Thyroid gland (tissue), 4 donors: ENCODE results near the gene SUSD5. TPM values are rescaled to one million over a fixed set of nuclear protein-coding genes. Genes with fewer than 3 reads are reported as not detected.

ENCODE experiments used
- DNase-seq, 2 donors: peaks; one replicate each; pipeline ENCODE4 v3.0.0-alpha.2; 2019
- H3K27ac ChIP-seq, 3 donors: fragments of 200-600 bp; sonication (generic); 1 replicate in 2 of 3; 2 replicates in 1 of 3; pipeline ENCODE4 v1.5.1; 2016 to 2019; ENCODE audit warnings: mild to moderate bottlenecking in 1 of 3, moderate library complexity in 1 of 3
- H3K27me3 ChIP-seq: fragments of 200-600 bp; sonication (generic); one replicate; pipeline ENCODE4 v1.5.1; 2019
- H3K36me3 ChIP-seq, 2 donors: fragments of 200-600 bp; sonication (generic); one replicate each; pipeline ENCODE4 v1.5.1; 2016 to 2019
- H3K4me1 ChIP-seq, 2 donors: fragments of 200-600 bp; sonication (generic); one replicate each; pipeline ENCODE4 v1.5.1; 2017 to 2019
- H3K4me3 ChIP-seq, 3 donors: fragments of 200-600 bp; sonication (generic); replicated peaks in 1 of 3; 1 replicate in 2 of 3; 2 replicates in 1 of 3; pipeline ENCODE4 v1.5.1; 2016; ENCODE audit warnings: mild to moderate bottlenecking in 1 of 3
- H3K9me3 ChIP-seq: fragments of 200-600 bp; sonication (generic); one replicate; pipeline ENCODE4 v1.5.1; 2017
- CTCF ChIP-seq, 6 experiments: fragments of 200-600 bp in 3 of 6; fragments of 450-650 bp in 3 of 6; sonication (generic) in 3 of 6; IDR thresholded peaks; one replicate each; pipeline ENCODE4 v1.5.1; 2016 to 2019; ENCODE audit warnings: antibody characterized with exemption in 6 of 6, mild to moderate bottlenecking in 2 of 6, inconsistent platforms in 1 of 6, moderate library complexity in 1 of 6
- POLR2A ChIP-seq, 2 donors: fragments of 450-650 bp; IDR thresholded peaks; one replicate each; pipeline ENCODE4 v1.6.1; 2017; ENCODE audit warnings: antibody characterized with exemption in 2 of 2, mild to moderate bottlenecking in 2 of 2, moderate library complexity in 1 of 2
- WGBS, 2 donors: methylation state at CpG; one replicate each; pipeline ENCODE4 v1.1.5; 2017; 5-methylcytosine and 5-hydroxymethylcytosine counted together
- intact Hi-C: fragments of 100-400 bp; cut with DNase I; formaldehyde crosslinking; loops from one replicate; pipeline ENCODE4 v1.15.1; 2023
- total RNA-seq, 4 donors: library from RNA; depleted of rRNA; stranded (reverse); fragments of >200 nt; gene quantifications; one replicate each; pipeline ENCODE4 v1.2.3, GENCODE V29; 2016

SUSD5 gene
- total RNA-seq, 4 donors from 2014 or later, result 2.3 to 9.6 (median 2.8) TPM

GRCh38 chr3:33137691-33138090, 80.9 kb downstream of the SUSD5 start:
- 89 to 91% methylated on average over 1 of the region's 1 CpG for WGBS, 2 donors
- no peak for DNase-seq
- Histone ChIP-seq H3K36me3 (peaks cover 34 to 39% of the 10 kb centered on the region in 2 donors), H3K27me3 (no peaks in the 10 kb centered on the region), H3K9me3 (no peaks in the 10 kb centered on the region), H3K4me1 (no peaks in the 10 kb centered on the region), H3K27ac (no peak overlapping the region), H3K4me3 (no peak overlapping the region)
- TF ChIP-seq CTCF (IDR thresholded peaks at IDR 0.05) (no peak), POLR2A (IDR thresholded peaks at IDR 0.05) (no peak)
- intact Hi-C loops, result no loop called here

GRCh38 chr3:33134026-33134625, 84.5 kb downstream of the SUSD5 start:
- Histone ChIP-seq H3K36me3 (peaks cover 44 to 49% of the 10 kb centered on the region in 2 donors), H3K27me3 (no peaks in the 10 kb centered on the region), H3K27ac (no peak overlapping the region), H3K4me3 (no peak overlapping the region), H3K4me1 (no peaks in the 10 kb centered on the region), H3K9me3 (no peaks in the 10 kb centered on the region)
- no peak for DNase-seq
- TF ChIP-seq CTCF (IDR thresholded peaks at IDR 0.05) (no peak), POLR2A (IDR thresholded peaks at IDR 0.05) (no peak)
- 65 to 67% methylated on average over 4 of the region's 4 CpGs for WGBS, 2 donors
- intact Hi-C loops, result loop anchor here (5.0 kb wide), 1 partner anchor 238 kb away; no protein-coding TSS in a partner anchor

- H3K9me3 ChIP-seq, result no peaks in the 10 kb centered on the region
- WGBS, 2 donors, result 85 to 100% methylated on average over 1 of the region's 1 CpG
- no peak overlapping the region for H3K4me3 ChIP-seq
- peaks cover 44 to 49% of the 10 kb centered on the region in 2 donors for H3K36me3 ChIP-seq
- TF ChIP-seq POLR2A (IDR thresholded peaks at IDR 0.05), result no peak
- TF ChIP-seq CTCF (IDR thresholded peaks at IDR 0.05), result no peak
- DNase-seq, result no peak
- no peaks in the 10 kb centered on the region for H3K27me3 ChIP-seq
- H3K4me1 ChIP-seq, result no peaks in the 10 kb centered on the region
- H3K27ac ChIP-seq, result no peak overlapping the region
- intact Hi-C loops, result loop anchor here (5.0 kb wide), 1 partner anchor 240 kb away; no protein-coding TSS in a partner anchor
Measured at GRCh38 chr3:33132019-33132360, 86.6 kb downstream of the SUSD5 start.

- H3K27ac ChIP-seq, result no peak overlapping the region
- no peaks in the 10 kb centered on the region for H3K4me1 ChIP-seq
- H3K36me3 ChIP-seq, result peaks cover 44 to 45% of the 10 kb centered on the region in 2 donors
- intact Hi-C loops, result loop anchor here (5.0 kb wide), 1 partner anchor 241 kb away; no protein-coding TSS in a partner anchor
- no peak overlapping the region for H3K4me3 ChIP-seq
- no peaks in the 10 kb centered on the region for H3K9me3 ChIP-seq
- WGBS, 2 donors, result 36 to 37% methylated on average over 6 of the region's 6 CpGs
- DNase-seq, result peak; percentile 45 to 49
- TF ChIP-seq CTCF (IDR thresholded peaks at IDR 0.05) (peak; percentile 51 to 78 (median 67)), POLR2A (IDR thresholded peaks at IDR 0.05) (no peak)
- no peaks in the 10 kb centered on the region for H3K27me3 ChIP-seq
Measured at GRCh38 chr3:33131331-33132018, 87.1 kb downstream of the SUSD5 start.

- DNase-seq, result no peak
- intact Hi-C loops, result loop anchor here (5.0 kb wide), 1 partner anchor 242 kb away; no protein-coding TSS in a partner anchor
- 85 to 91% methylated on average over 2 of the region's 2 CpGs for WGBS, 2 donors
- TF ChIP-seq POLR2A (IDR thresholded peaks at IDR 0.05) (no peak), CTCF (IDR thresholded peaks at IDR 0.05) (no peak)
- Histone ChIP-seq H3K27me3 (no peaks in the 10 kb centered on the region), H3K27ac (no peak overlapping the region), H3K4me3 (no peak overlapping the region), H3K4me1 (peaks cover 0 to under 1% of the 10 kb centered on the region in 2 donors), H3K9me3 (no peaks in the 10 kb centered on the region), H3K36me3 (peaks cover 45 to 46% of the 10 kb centered on the region in 2 donors)
Measured at GRCh38 chr3:33130144-33130543, 88.5 kb downstream of the SUSD5 start.
